Fibroblast of skin of scalp (primary cell): ENCODE data around the gene TXNDC8.
"Not testable (repeated sequence)": the region's sequence is repeated elsewhere in the genome, so short reads cannot be mapped to it uniquely, and the experiment has no call there.

Source experiments
- DNase-seq: peaks from one replicate; pipeline ENCODE4 v3.0.0-alpha.2; 2013

The TXNDC8 gene

GRCh38 chr9:110323818-110324217, 13.8 kb downstream of the TXNDC8 start:
- no peak for DNase-seq

DNA sequence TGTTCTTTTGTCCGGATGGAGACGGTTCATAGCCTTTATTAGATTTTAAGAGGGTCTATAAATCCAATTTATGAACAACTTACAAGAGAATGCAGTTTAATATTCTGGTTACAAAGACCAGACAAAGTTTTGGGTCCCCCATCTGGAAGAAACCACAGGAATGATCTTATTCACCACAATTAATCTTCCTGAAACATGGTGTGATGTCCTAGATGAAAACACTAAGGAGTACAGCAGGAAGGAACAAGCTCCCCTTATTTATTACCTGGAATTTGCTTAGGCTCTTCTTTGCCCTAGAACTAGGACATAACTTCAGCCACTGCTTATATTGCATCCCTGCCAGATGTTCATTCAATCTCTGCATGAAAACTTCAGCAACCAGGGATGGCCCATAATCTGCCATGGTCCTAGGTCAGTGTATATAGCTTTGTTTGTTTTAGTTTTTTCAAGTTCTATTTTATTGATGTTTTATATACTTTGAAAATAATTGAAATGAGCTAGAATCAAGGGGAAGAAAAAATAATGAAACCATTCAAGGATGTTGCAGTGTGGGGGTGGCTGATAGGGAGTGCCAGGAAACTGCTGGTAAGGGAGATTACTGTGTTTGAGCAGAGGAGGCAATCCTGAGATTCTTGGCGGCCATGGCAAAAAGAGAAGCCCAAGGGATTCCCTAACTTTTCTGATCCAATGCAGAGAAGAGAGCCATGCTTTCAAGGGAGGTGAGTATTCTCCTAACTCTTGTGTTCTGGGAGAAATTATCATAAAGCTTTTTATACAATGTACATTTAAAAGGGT, 16.8 kb downstream of the TXNDC8 start:
- no peak for DNase-seq

- no peak for DNase-seq
Measured at GRCh38 chr9:110319781-110320492, 17.7 kb downstream of the TXNDC8 start.

DNA sequence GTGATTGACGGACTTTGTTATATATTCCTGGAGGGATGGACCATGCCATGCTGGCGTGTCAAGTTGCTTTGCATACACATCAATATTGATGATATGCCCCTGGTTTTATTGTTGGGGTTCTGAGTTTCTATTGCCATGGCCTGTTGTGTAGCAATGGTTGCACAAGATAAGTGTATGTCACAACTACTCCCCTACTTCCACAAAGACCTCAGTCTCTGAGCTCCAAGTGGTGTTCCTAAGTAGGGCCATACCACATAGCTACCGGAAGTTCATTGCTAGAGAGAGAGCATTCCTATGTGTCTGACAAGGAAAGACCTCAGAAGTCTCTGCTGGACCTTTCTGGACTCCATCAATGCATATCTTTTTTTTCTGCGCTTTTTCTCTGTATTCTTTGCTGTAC, 19.8 kb downstream of the TXNDC8 start:
- no peak for DNase-seq

- no peak for DNase-seq
Measured at GRCh38 chr9:110316261-110317075, 21.2 kb downstream of the TXNDC8 start.

DNA sequence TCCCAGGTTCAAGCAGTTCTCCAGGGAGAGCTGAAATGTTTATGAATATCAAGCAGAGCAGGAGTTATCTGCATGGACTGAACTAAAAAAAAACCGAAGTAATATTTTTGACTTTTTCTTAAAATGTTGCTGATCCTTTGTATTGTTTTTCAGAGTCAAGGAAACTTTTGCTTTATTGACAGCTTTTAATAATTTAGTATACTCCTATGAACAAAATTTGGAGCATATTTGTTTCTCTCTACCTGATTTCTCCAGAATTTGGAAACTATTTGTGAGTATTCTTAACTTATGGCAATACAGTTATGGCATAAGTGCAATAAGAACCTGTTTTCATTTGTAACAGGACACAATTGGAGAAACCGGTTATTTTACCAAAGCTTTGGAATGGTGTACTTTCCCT, 25.7 kb downstream of the TXNDC8 start:
- DNase-seq, result not testable (repeated sequence)

GRCh38 chr9:110309681-110310080, 28.0 kb downstream of the TXNDC8 start:
- no peak for DNase-seq

GRCh38 chr9:110308633-110309038, 29.0 kb downstream of the TXNDC8 start:
- DNase-seq, result no peak

DNA sequence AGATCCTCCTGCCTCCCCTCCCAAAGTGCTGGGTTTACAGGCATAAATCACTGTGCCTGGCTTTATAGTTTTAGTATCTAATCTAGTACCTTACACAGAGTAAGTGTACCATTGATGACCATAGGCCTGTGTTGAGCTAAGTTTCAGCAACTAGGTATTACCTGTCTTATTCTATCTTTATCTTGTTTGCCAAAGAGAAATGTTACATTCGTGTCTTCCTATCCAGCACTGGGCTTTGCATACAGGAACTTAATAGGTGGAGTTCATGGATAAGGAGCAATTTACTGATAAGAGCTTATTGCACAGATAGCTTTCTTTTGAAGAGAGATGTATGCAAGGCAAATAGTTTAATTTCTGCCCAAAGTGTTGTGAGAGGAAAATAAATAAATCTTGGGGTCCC, 30.5 kb downstream of the TXNDC8 start:
- DNase-seq, result no peak

GRCh38 chr9:110303133-110303532, 34.5 kb downstream of the TXNDC8 start:
- peak; percentile 59 for DNase-seq

- no peak for DNase-seq
Measured at GRCh38 chr9:110298043-110298605, 39.5 kb downstream of the TXNDC8 start.

- DNase-seq, result no peak
Measured at GRCh38 chr9:110293248-110293647, 44.4 kb downstream of the TXNDC8 start.

GRCh38 chr9:110291921-110292557, 45.6 kb downstream of the TXNDC8 start:
- DNase-seq, result no peak

- no peak for DNase-seq
Measured at GRCh38 chr9:110290001-110290400, 47.7 kb downstream of the TXNDC8 start.

DNA sequence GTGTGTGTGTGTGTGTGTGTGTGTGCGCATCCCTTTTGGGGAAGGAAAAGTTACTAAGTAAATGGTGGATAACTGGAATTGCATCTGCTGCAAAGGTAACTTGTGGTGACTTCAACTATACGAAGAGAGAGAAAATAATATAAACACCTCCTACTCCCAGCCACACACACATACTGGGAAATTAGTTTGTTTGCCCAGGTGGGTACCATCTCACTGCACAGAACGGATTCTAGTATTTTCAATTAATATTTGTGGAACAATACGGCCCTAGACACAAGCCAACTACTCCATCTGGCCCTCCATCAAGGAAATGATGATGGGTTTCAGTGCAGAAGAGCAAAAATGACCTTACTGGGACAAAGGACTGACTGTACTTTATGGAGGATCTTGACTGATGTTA, 49.2 kb downstream of the TXNDC8 start:
- DNase-seq, result no peak

DNA sequence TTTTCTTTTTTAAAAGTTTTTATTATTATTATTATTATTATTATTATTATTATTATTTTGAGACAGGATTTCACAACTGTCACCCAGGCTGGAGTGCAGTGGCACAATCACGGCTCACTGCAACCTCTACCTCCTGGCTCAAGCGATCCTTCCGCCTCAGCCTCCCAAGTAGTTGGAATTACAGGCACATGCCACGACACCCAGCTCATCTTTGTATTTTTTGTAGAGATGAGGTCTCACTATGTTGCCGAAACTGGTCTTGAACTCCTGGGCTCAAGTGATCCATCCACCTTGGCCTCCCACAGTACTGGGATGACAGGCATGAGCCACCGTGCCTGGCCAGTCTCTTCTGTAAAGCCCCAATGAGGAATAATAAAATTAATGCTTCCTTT, 50.4 kb downstream of the TXNDC8 start:
- no peak for DNase-seq

GRCh38 chr9:110284211-110284844, 53.3 kb downstream of the TXNDC8 start:
- no peak for DNase-seq

DNA sequence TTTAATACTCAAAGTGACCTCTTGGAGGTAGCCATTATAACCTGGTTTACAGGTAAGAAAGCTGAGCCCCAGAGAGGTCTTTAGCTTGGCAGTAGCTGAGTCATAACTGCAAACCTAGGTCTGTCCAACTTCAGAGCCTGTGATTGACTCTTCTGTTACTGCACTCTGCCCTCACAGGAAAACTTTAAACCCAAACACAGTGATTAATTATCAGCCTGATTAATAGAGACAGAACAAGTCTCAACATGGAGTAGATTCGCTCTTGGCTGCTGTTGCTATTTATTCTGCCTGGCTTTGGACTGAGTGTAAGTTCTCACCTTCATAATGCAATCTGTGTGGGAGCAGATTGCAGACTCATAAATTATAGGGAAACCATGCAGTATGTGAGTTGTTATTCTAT, 53.9 kb downstream of the TXNDC8 start:
- no peak for DNase-seq

GRCh38 chr9:110282739-110283081, 55.0 kb downstream of the TXNDC8 start:
- DNase-seq, result no peak

GRCh38 chr9:110282018-110282738, 55.5 kb downstream of the TXNDC8 start:
- DNase-seq, result peak; percentile 11

- DNase-seq, result no peak
Measured at GRCh38 chr9:110278080-110278707, 59.5 kb downstream of the TXNDC8 start.
